ENCODE results near the gene COL5A1. TPM values are rescaled to one million over a fixed set of nuclear protein-coding genes. Genes with fewer than 3 reads are reported as not detected.
A peak's percentile ranks its signal among the peaks of the same experiment; 100 is the strongest.

Gene COL5A1
- polyA plus RNA-seq, 5 donors, result 130 to 279 (median 160) TPM

GRCh38 chr9:134870746-134871662 is 229.4 kb downstream of the COL5A1 start:
- DNase-seq, result no peak

- DNase-seq, result peak; percentile 78 to 79
Observed at GRCh38 chr9:134871697-134872340, 230.2 kb downstream of the COL5A1 start.

GRCh38 chr9:134872482-134873231 is 231.1 kb downstream of the COL5A1 start:
- no peak for DNase-seq

- no peak for DNase-seq
Observed at GRCh38 chr9:134875371-134875770, 233.8 kb downstream of the COL5A1 start.

GRCh38 chr9:134877541-134877940 is 235.9 kb downstream of the COL5A1 start:
- DNase-seq, result no peak

GRCh38 chr9:134879664-134880483 is 238.3 kb downstream of the COL5A1 start:
- no peak for DNase-seq

- DNase-seq, result no peak
Observed at GRCh38 chr9:134880484-134881312, 239.1 kb downstream of the COL5A1 start, which contains the start of gene FCN2. TSS of gene FCN2 (plus strand) at chr9:134880810. CDS start at chr9:134880822, 12 bp downstream.

GRCh38 chr9:134881313-134881670 is 239.7 kb downstream of the COL5A1 start:
- DNase-seq, result no peak

GRCh38 chr9:134882204-134882785 is 240.7 kb downstream of the COL5A1 start:
- DNase-seq, result no peak

GRCh38 chr9:134883040-134883782 is 241.6 kb downstream of the COL5A1 start:
- no peak for DNase-seq

- DNase-seq, result no peak
Observed at GRCh38 chr9:134884492-134884891, 242.9 kb downstream of the COL5A1 start.

GRCh38 chr9:134885001-134885678 is 243.5 kb downstream of the COL5A1 start:
- no peak for DNase-seq

- no peak for DNase-seq
Observed at GRCh38 chr9:134885679-134886412, 244.2 kb downstream of the COL5A1 start.

GRCh38 chr9:134886413-134886913 is 244.9 kb downstream of the COL5A1 start:
- DNase-seq, result no peak

- DNase-seq, result no peak
Observed at GRCh38 chr9:134887219-134887618, 245.6 kb downstream of the COL5A1 start.

GRCh38 chr9:134887686-134888602 is 246.3 kb downstream of the COL5A1 start:
- DNase-seq, result no peak

All from right lung (tissue), 5 donors.